H1 (cell line): ENCODE results near the gene LIF. TPM values are rescaled to one million over a fixed set of nuclear protein-coding genes. Genes with fewer than 3 reads are reported as not detected.
A peak's percentile ranks its signal among the peaks of the same experiment; 100 is the strongest.

Experiments used
- CTCF ChIA-PET: fragments of 300-600 bp; sonication (Branson Sonifier 250); formaldehyde crosslinking; loops from one replicate; lab custom pipeline; 2021; ENCODE audit not compliant: partially characterized antibody; lab: Charles Lee
- POLR2A ChIA-PET: fragments of 300-600 bp; sonication (Branson Sonifier 250); formaldehyde crosslinking; loops from one replicate; lab custom pipeline; 2021; ENCODE audit warnings: inconsistent platforms; ENCODE audit not compliant: partially characterized antibody; lab: Charles Lee
- DNase-seq, 2 experiments: peaks; one replicate each; pipeline versions ENCODE4 v3.0.0 to v3.0.0-alpha.2; 2010 to 2022; ENCODE audit warnings: low spot score in 2 of 2, low read depth in 1 of 2, mixed read lengths in 1 of 2
- FAIRE-seq: peaks from 2 replicates; lab custom pipeline; 2011; peaks lifted over from hg19 to GRCh38; lab: Jason Lieb, UNC
- H2AFZ ChIP-seq: 2 replicates; pipeline ENCODE4 v1.8.1; 2012; ENCODE audit warnings: low read length, inconsistent platforms
- H2AK5ac ChIP-seq: 2 replicates; pipeline ENCODE4 v1.6.1; 2013; ENCODE audit warnings: low read depth, low read length
- H2BK120ac ChIP-seq: replicated peaks from 2 replicates; pipeline ENCODE3; 2013; ENCODE audit warnings: low read depth, low read length, inconsistent platforms
- H2BK12ac ChIP-seq: 2 replicates; pipeline ENCODE4 v1.6.1; 2013; ENCODE audit warnings: low read depth, low read length
- H2BK15ac ChIP-seq: 2 replicates; pipeline ENCODE4 v1.6.1; 2013; ENCODE audit warnings: low read length
- H2BK20ac ChIP-seq: 2 replicates; pipeline ENCODE4 v1.6.1; 2013; ENCODE audit warnings: low read length
- H2BK5ac ChIP-seq: 2 replicates; pipeline ENCODE4 v1.6.1; 2013; ENCODE audit warnings: low read depth, low read length
- H3K14ac ChIP-seq: 2 replicates; pipeline ENCODE4 v1.6.1; 2013; ENCODE audit warnings: inconsistent platforms; ENCODE audit not compliant: insufficient read length
- H3K18ac ChIP-seq: 2 replicates; pipeline ENCODE4 v1.6.1; 2013; ENCODE audit warnings: low read length; ENCODE audit errors: extremely low read depth
- H3K23ac ChIP-seq: 2 replicates; pipeline ENCODE4 v1.6.1; 2013; ENCODE audit warnings: inconsistent platforms; ENCODE audit not compliant: insufficient read length
- H3K23me2 ChIP-seq: 2 replicates; pipeline ENCODE4 v1.6.1; 2013; ENCODE audit warnings: low read depth, low read length
- H3K27ac ChIP-seq: 2 replicates; pipeline ENCODE4 v1.6.1; 2011; ENCODE audit warnings: low read depth, low read length, inconsistent platforms
- H3K27me3 ChIP-seq, 4 experiments: replicated peaks in 1 of 4; 1 replicate in 1 of 4; 2 replicates in 3 of 4; pipeline versions ENCODE4 v1.6.1 to v1.8.1; 2011 to 2013; ENCODE audit warnings: low read length in 3 of 4, mild to moderate bottlenecking in 3 of 4, inconsistent platforms in 2 of 4, mixed read lengths in 2 of 4, moderate library complexity in 1 of 4; ENCODE audit not compliant: control insufficient read depth in 3 of 4, insufficient read depth in 3 of 4; ENCODE audit errors: extremely low read depth in 1 of 4
- H3K36me3 ChIP-seq, 4 experiments: 2 replicates each; pipeline versions ENCODE4 v1.6.1 to v1.8.1; 2011 to 2013; ENCODE audit warnings: mild to moderate bottlenecking in 4 of 4, low read length in 3 of 4, moderate library complexity in 2 of 4, control low read depth in 1 of 4, inconsistent platforms in 1 of 4; ENCODE audit not compliant: insufficient read depth in 4 of 4, control insufficient read depth in 2 of 4
- H3K4ac ChIP-seq: replicated peaks from 2 replicates; pipeline ENCODE3; 2013; ENCODE audit warnings: low read length, low read depth, mixed read lengths, inconsistent platforms; ENCODE audit not compliant: insufficient read length
- H3K4me1 ChIP-seq, 4 experiments: replicated peaks in 1 of 4; 1 replicate in 1 of 4; 2 replicates in 3 of 4; pipeline versions ENCODE4 v1.6.1 to v1.8.1; 2011 to 2013; ENCODE audit warnings: low read length in 3 of 4, inconsistent platforms in 2 of 4, mixed read lengths in 1 of 4; ENCODE audit not compliant: insufficient read depth in 4 of 4, control insufficient read depth in 3 of 4
- H3K4me2 ChIP-seq, 2 experiments: 2 replicates each; pipeline versions ENCODE4 v1.6.1 to v1.8.1; 2011 to 2013; ENCODE audit warnings: low read depth in 2 of 2, low read length in 2 of 2, control low read depth in 1 of 2, inconsistent platforms in 1 of 2, mild to moderate bottlenecking in 1 of 2; ENCODE audit not compliant: insufficient read depth in 1 of 2
- H3K4me3 ChIP-seq, 4 experiments: fragments of 200-600, 300-600 bp in 1 of 4; sonication (generic), shearing (Covaris generic), sonication (Bioruptor Twin) in 1 of 4; 2 replicates each; pipeline versions ENCODE4 v1.5.1 to v1.8.1; 2011 to 2016; ENCODE audit warnings: low read length in 4 of 4, low read depth in 3 of 4, control low read depth in 2 of 4, inconsistent platforms in 2 of 4, mild to moderate bottlenecking in 2 of 4, mixed read lengths in 1 of 4, moderate library complexity in 1 of 4; ENCODE audit not compliant: insufficient read depth in 2 of 4; ENCODE audit errors: extremely low read depth in 1 of 4
- H3K56ac ChIP-seq: replicated peaks from 2 replicates; pipeline ENCODE3; 2013; ENCODE audit warnings: low read depth, mild to moderate bottlenecking, mixed read lengths, low read length, inconsistent platforms; ENCODE audit not compliant: insufficient read length
- H3K79me1 ChIP-seq: 2 replicates; pipeline ENCODE4 v1.6.1; 2013; ENCODE audit warnings: low read depth, low read length, control low read depth
- H3K79me2 ChIP-seq, 2 experiments: 2 replicates each; pipeline versions ENCODE4 v1.6.1 to v1.8.1; 2012 to 2013; ENCODE audit warnings: low read length in 2 of 2, mild to moderate bottlenecking in 2 of 2, inconsistent platforms in 1 of 2; ENCODE audit not compliant: insufficient read depth in 2 of 2, control insufficient read depth in 1 of 2
- H3K9ac ChIP-seq, 4 experiments: replicated peaks in 1 of 4; 1 replicate in 1 of 4; 2 replicates in 3 of 4; pipeline versions ENCODE4 v1.6.1 to v1.8.1; 2011 to 2013; ENCODE audit warnings: low read depth in 3 of 4, low read length in 3 of 4, control low read depth in 2 of 4, mild to moderate bottlenecking in 2 of 4, moderate library complexity in 2 of 4, inconsistent platforms in 1 of 4; ENCODE audit errors: extremely low read depth in 1 of 4
- H3K9me3 ChIP-seq, 2 experiments: 2 replicates each; pipeline versions ENCODE4 v1.6.1 to v1.8.1; 2012 to 2013; ENCODE audit warnings: mild to moderate bottlenecking in 2 of 2, moderate library complexity in 2 of 2, control low read depth in 1 of 2, inconsistent platforms in 1 of 2, low read depth in 1 of 2, low read length in 1 of 2, mixed read lengths in 1 of 2; ENCODE audit not compliant: insufficient read depth in 2 of 2
- H4K20me1 ChIP-seq, 2 experiments: replicated peaks in 1 of 2; 2 replicates each; pipeline versions ENCODE3 to v1.8.1; 2011 to 2013; ENCODE audit warnings: inconsistent platforms in 2 of 2, low read length in 2 of 2, mild to moderate bottlenecking in 1 of 2; ENCODE audit not compliant: insufficient read depth in 2 of 2, control insufficient read depth in 1 of 2
- H4K5ac ChIP-seq: 2 replicates; pipeline ENCODE4 v1.6.1; 2013; ENCODE audit warnings: low read length, low read depth, mixed read lengths, inconsistent platforms; ENCODE audit not compliant: insufficient read length
- H4K8ac ChIP-seq: 2 replicates; pipeline ENCODE4 v1.8.0; 2013; ENCODE audit warnings: mild to moderate bottlenecking, moderate library complexity, low read length, inconsistent platforms; ENCODE audit not compliant: insufficient read depth; ENCODE audit errors: extremely low read depth
- H4K91ac ChIP-seq: replicated peaks from 2 replicates; pipeline ENCODE3; 2013; ENCODE audit warnings: low read length, mixed read lengths, inconsistent platforms; ENCODE audit not compliant: insufficient read length
- EGR1 ChIP-seq: IDR thresholded peaks from 2 replicates; pipeline ENCODE4 v1.6.1; 2011; ENCODE audit warnings: low read depth, low read length, borderline replicate concordance
- JUN ChIP-seq: IDR thresholded peaks from 2 replicates; pipeline ENCODE4 v1.6.1; 2011; ENCODE audit warnings: low read depth, mild to moderate bottlenecking, improper control_type of control experiment, low read length
- WGBS, 2 experiments: shearing (Covaris generic) in 1 of 2; methylation state at CpG; one replicate each; pipeline versions ENCODE4 v1.1.6 to v1.1.7; 2013 to 2015; ENCODE audit warnings: low lambda C conversion rate in 2 of 2, mixed read lengths in 2 of 2, inconsistent platforms in 1 of 2, low coverage in 1 of 2, missing lambda C conversion rate in 1 of 2; ENCODE audit not compliant: insufficient replicate concordance in 2 of 2, insufficient coverage in 1 of 2, insufficient read length in 1 of 2; ENCODE audit errors: extremely low coverage in 1 of 2, missing lambda C conversion rate in 1 of 2; 5-methylcytosine and 5-hydroxymethylcytosine counted together
- polyA plus RNA-seq, 7 experiments: library from polyadenylated mRNA; depleted of rRNA in 3 of 7; stranded (reverse) in 5 of 7; unstranded in 2 of 7; fragments of >200 nt in 5 of 7; fragments of 200-250 nt in 2 of 7; gene quantifications; 1 replicate in 5 of 7; 2 replicates in 1 of 7; 4 replicates in 1 of 7; pipeline versions ENCODE4 v1.2.1 to v1.2.3, GENCODE V29; 2011 to 2013; ENCODE audit warnings: missing spikeins in 2 of 7, mixed read lengths in 2 of 7
- total RNA-seq: library from RNA; stranded (reverse); fragmentation: NEBNext Ultra II Directional; extraction: Animal tissue kit (Norgen Biotek cat#: 25700); gene quantifications from 2 replicates; pipeline ENCODE4 v1.2.1, GENCODE V29; 2021

Gene LIF
- total and polyA plus RNA-seq, 2 of the 8 experiments (the other 6 are each of a cell fraction or from before 2014, with no cell fraction given), result 3.3 to 3.5 TPM

GRCh38 chr22:30230787-30231461 is 15.6 kb downstream of the LIF start:
- 82% methylated on average over 9 of the region's 9 CpGs; no CpG with 5 or more reads in 1 of the 2 experiments for WGBS, 2 experiments

More at GRCh38 chr22:30230787-30231461, 15.6 kb downstream of the LIF start:
- no peaks in the 10 kb centered on the region for H3K23me2 ChIP-seq
- no peak overlapping the region for H3K56ac ChIP-seq
- ChIA-PET CTCF (interaction anchor here (0.6 to 3.9 kb wide), 3 partner anchors 8 to 122 kb away, joined by 6 to 15 read pairs (median 6); no protein-coding TSS in a partner anchor), POLR2A (interaction anchor here (1.0 to 1.1 kb wide), 3 partner anchors 9 to 17 kb away, joined by 3 read pairs; no protein-coding TSS in a partner anchor)
- 0 out of 7 replicates have a peak overlapping the region, but pooled peaks of 1 of the 4 experiments have one; percentile 10 for H3K9ac ChIP-seq
- no peak overlapping the region for H2BK5ac ChIP-seq
- FAIRE-seq (no peak), DNase-seq (no peak)
- no peak overlapping the region for H3K4ac ChIP-seq
- no peaks in the 10 kb centered on the region; the same call in 1 of the 2 replicates for H3K79me1 ChIP-seq
- H3K4me3 ChIP-seq, result no peak overlapping the region
- H4K20me1 ChIP-seq, result no peaks in the 10 kb centered on the region
- H3K36me3 ChIP-seq, result no peaks in the 10 kb centered on the region
- H2BK120ac ChIP-seq, result no peak overlapping the region
- H3K4me1 ChIP-seq, result peaks cover 7 to 25% (median 13%) of the 10 kb centered on the region in 4 experiments
- no peak overlapping the region; the same call in 1 of the 2 replicates for H2BK15ac ChIP-seq
- H3K27ac ChIP-seq, result no peak overlapping the region
- H3K79me2 ChIP-seq, result no peaks in the 10 kb centered on the region
- TF ChIP-seq EGR1 (no peak), JUN (no peak)
- peak overlapping the region; percentile 35; the same call in 1 of the 2 replicates for H2BK12ac ChIP-seq
- no peak overlapping the region for H3K14ac ChIP-seq
- H3K18ac ChIP-seq, result no peak overlapping the region
- no peaks in the 10 kb centered on the region for H3K27me3 ChIP-seq
- no peak overlapping the region for H3K23ac ChIP-seq
- 0 out of 2 replicates have a peak overlapping the region, but pooled peaks have one; percentile 2 for H2BK20ac ChIP-seq
- H2AFZ ChIP-seq, result 0 out of 2 replicates have a peak overlapping the region, but pooled peaks have one; percentile 58
- H3K9me3 ChIP-seq, result no peaks in the 10 kb centered on the region
- peak overlapping the region; percentile 7 for H4K5ac ChIP-seq
- H4K91ac ChIP-seq, result no peak overlapping the region
- H4K8ac ChIP-seq, result no peak overlapping the region
- H3K4me2 ChIP-seq, result no peak overlapping the region
- no peak overlapping the region for H2AK5ac ChIP-seq
